Measurements from ENCODE around the gene FAM43B. TPM values are rescaled to one million over a fixed set of nuclear protein-coding genes. Genes with fewer than 3 reads are reported as not detected.

The FAM43B gene
- total and polyA plus RNA-seq, 10 of the 15 experiments (the other 5 are each of a cell fraction or from before 2014, with no cell fraction given) = not detected

- Histone ChIP-seq H3K27me3 (replicated peaks in 1 of 2; ENCODE audit: control insufficient read depth in 2 of 2, insufficient read depth in 2 of 2, low read length in 1 of 2) (peaks cover 5 to 10% of the 10 kb centered on the region in 2 experiments), H3K27ac (ENCODE audit: control insufficient read depth, insufficient read depth) (no peak overlapping the region), H3K4me3 (no peak overlapping the region), H3K4me2 (ENCODE audit: control insufficient read depth, insufficient read depth) (no peak overlapping the region), H3K36me3 (ENCODE audit: control insufficient read depth in 2 of 2, insufficient read depth in 2 of 2, low read length in 1 of 2) (no peaks in the 10 kb centered on the region), H3K79me2 (ENCODE audit: control insufficient read depth, insufficient read depth, low read length) (no peaks in the 10 kb centered on the region), H2AFZ (ENCODE audit: control insufficient read depth, low read depth, low read length) (no peak overlapping the region), H3K9ac (ENCODE audit: control insufficient read depth, insufficient read depth, low read length) (no peak overlapping the region), H4K20me1 (ENCODE audit: control insufficient read depth, insufficient read depth) (no peaks in the 10 kb centered on the region), H3K4me1 (ENCODE audit: control insufficient read depth, insufficient read depth, low read length) (no peaks in the 10 kb centered on the region), H3K9me3 (replicated peaks; ENCODE audit: control insufficient read depth, insufficient read depth, low read length) (no peaks in the 10 kb centered on the region)
- DNase-seq (ENCODE audit: low read depth, low spot score) (no peak), ATAC-seq (0 out of 3 replicates have a peak, but pooled peaks have one; percentile 20), FAIRE-seq (no peak)
- ChIA-PET POLR2A (no interaction called here), SMC1A (ENCODE audit: uncharacterized antibody, unreplicated experiment) (no interaction called here), CTCF (interaction anchor here (1.0 kb wide), 1 partner anchor 9 kb away, joined by 3 read pairs; no protein-coding TSS in a partner anchor), RAD21 (ENCODE audit: unreplicated experiment) (no interaction called here)
- in situ Hi-C loops (cut with MboI) = no loop called here
- no TSS peak for BruUV-seq (replicated peaks)
- TF ChIP-seq SPI1 (IDR thresholded peaks at IDR 0.05; ENCODE audit: borderline replicate concordance, insufficient read depth, low read depth, low read length) = peak; percentile 67; the same call in 1 of the 2 replicates
- TF ChIP-seq, protein P1, sequence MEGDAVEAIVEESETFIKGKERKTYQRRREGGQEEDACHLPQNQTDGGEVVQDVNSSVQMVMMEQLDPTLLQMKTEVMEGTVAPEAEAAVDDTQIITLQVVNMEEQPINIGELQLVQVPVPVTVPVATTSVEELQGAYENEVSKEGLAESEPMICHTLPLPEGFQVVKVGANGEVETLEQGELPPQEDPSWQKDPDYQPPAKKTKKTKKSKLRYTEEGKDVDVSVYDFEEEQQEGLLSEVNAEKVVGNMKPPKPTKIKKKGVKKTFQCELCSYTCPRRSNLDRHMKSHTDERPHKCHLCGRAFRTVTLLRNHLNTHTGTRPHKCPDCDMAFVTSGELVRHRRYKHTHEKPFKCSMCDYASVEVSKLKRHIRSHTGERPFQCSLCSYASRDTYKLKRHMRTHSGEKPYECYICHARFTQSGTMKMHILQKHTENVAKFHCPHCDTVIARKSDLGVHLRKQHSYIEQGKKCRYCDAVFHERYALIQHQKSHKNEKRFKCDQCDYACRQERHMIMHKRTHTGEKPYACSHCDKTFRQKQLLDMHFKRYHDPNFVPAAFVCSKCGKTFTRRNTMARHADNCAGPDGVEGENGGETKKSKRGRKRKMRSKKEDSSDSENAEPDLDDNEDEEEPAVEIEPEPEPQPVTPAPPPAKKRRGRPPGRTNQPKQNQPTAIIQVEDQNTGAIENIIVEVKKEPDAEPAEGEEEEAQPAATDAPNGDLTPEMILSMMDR (IDR thresholded peaks at IDR 0.05 in 2 of 3, conservative IDR thresholded peaks at IDR 0.05 in 1 of 3; ENCODE audit: control insufficient read depth in 2 of 3, extremely low read depth in 1 of 3, insufficient read depth in 1 of 3, low read depth in 3 of 3, low read length in 3 of 3) = no peak
- TF ChIP-seq, protein P2, sequence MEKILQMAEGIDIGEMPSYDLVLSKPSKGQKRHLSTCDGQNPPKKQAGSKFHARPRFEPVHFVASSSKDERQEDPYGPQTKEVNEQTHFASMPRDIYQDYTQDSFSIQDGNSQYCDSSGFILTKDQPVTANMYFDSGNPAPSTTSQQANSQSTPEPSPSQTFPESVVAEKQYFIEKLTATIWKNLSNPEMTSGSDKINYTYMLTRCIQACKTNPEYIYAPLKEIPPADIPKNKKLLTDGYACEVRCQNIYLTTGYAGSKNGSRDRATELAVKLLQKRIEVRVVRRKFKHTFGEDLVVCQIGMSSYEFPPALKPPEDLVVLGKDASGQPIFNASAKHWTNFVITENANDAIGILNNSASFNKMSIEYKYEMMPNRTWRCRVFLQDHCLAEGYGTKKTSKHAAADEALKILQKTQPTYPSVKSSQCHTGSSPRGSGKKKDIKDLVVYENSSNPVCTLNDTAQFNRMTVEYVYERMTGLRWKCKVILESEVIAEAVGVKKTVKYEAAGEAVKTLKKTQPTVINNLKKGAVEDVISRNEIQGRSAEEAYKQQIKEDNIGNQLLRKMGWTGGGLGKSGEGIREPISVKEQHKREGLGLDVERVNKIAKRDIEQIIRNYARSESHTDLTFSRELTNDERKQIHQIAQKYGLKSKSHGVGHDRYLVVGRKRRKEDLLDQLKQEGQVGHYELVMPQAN (conservative IDR thresholded peaks at IDR 0.05) = no peak
- no peak for TF ChIP-seq HCFC1 (IDR thresholded peaks at IDR 0.05; ENCODE audit: low read length)
- intact Hi-C loops (cut with micrococcal nuclease; ENCODE audit: unreplicated experiment) = no loop called here
- WGBS (ENCODE audit: insufficient coverage, insufficient replicate concordance, low lambda C conversion rate, missing lambda C conversion rate) = 12% methylated on average over 4 of the region's 4 CpGs
Measured at GRCh38 chr1:20555758-20556120, 3.4 kb downstream of the FAM43B start.

Data from GM12878 (cell line).